Skeletal muscle tissue (tissue), 4 donors: Measurements from ENCODE around the gene GNAO1. TPM values are rescaled to one million over a fixed set of nuclear protein-coding genes. Genes with fewer than 3 reads are reported as not detected.

Experiments
- H3K27ac ChIP-seq: one replicate; pipeline ENCODE4 v1.7.0; 2013; ENCODE audit warnings: mild to moderate bottlenecking, low read depth, low read length, inconsistent platforms
- H3K27me3 ChIP-seq, 3 donors: one replicate each; pipeline ENCODE4 v1.7.0; 2013; ENCODE audit warnings: low read length in 3 of 3; ENCODE audit not compliant: control insufficient read depth in 3 of 3, insufficient read depth in 3 of 3
- H3K36me3 ChIP-seq, 3 donors: one replicate each; pipeline ENCODE4 v1.7.0; 2013; ENCODE audit warnings: low read length in 3 of 3; ENCODE audit not compliant: control insufficient read depth in 3 of 3, insufficient read depth in 3 of 3
- H3K4me1 ChIP-seq, 3 donors: one replicate each; pipeline ENCODE4 v1.7.0; 2013; ENCODE audit warnings: low read length in 3 of 3, mild to moderate bottlenecking in 3 of 3; ENCODE audit not compliant: control insufficient read depth in 3 of 3, insufficient read depth in 3 of 3
- H3K4me3 ChIP-seq, 3 donors: one replicate each; pipeline ENCODE4 v1.7.0; 2013; ENCODE audit warnings: low read length in 3 of 3
- H3K9ac ChIP-seq, 3 donors: one replicate each; pipeline ENCODE4 v1.7.0; 2013; ENCODE audit warnings: low read length in 3 of 3, mild to moderate bottlenecking in 3 of 3, moderate library complexity in 2 of 3, low read depth in 1 of 3
- H3K9me3 ChIP-seq, 3 donors: one replicate each; pipeline ENCODE4 v1.7.0; 2013; ENCODE audit warnings: low read length in 3 of 3; ENCODE audit not compliant: control insufficient read depth in 3 of 3
- total RNA-seq: library from RNA; depleted of rRNA; stranded (reverse); fragments of >200 nt; gene quantifications from one replicate; pipeline ENCODE4 v1.2.3, GENCODE V29; 2014
- donor health status: Osteomylitis.

GNAO1 gene
- total RNA-seq, 1 donor from 2014 or later: under 0.01 TPM

GRCh38 chr16:56312556-56312955 lies 121.3 kb downstream of the GNAO1 start:
- Histone ChIP-seq H3K4me1 (no peaks in the 10 kb centered on the region), H3K36me3 (no peaks in the 10 kb centered on the region), H3K9ac (no peak overlapping the region), H3K9me3 (no peaks in the 10 kb centered on the region), H3K27ac (no peak overlapping the region), H3K27me3 (peaks cover 0 to 4% (median 0%) of the 10 kb centered on the region in 3 donors), H3K4me3 (no peak overlapping the region)

- Histone ChIP-seq H3K4me3 (no peak overlapping the region), H3K9me3 (no peaks in the 10 kb centered on the region), H3K9ac (no peak overlapping the region), H3K27ac (no peak overlapping the region), H3K27me3 (no peaks in the 10 kb centered on the region), H3K36me3 (no peaks in the 10 kb centered on the region), H3K4me1 (peaks cover 3 to 4% (median 3%) of the 10 kb centered on the region in 3 donors)
Measured at GRCh38 chr16:56314244-56314850, 123.1 kb downstream of the GNAO1 start.

- H3K9me3 ChIP-seq: no peaks in the 10 kb centered on the region
Measured at GRCh38 chr16:56315955-56316354, 124.7 kb downstream of the GNAO1 start.

DNA sequence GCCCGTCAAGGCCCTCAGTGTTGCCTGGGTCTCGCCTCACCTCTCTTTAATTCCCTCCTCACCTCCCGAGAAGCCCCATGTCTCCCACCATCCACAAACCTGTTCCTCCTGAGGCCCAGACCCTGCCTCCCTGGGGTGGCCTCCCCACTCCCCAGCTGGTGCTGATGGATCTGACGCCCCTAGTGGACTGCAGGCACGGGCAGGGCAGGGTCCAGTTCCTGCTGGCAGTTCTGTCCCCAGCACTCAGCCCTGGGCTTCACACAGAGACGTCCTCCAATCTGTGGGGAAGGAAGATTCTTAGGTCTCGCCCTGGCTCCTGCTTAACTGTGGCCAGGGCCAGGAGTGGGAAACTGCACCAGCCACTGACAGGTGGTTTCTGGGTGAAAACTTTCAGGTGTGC lies 125.3 kb downstream of the GNAO1 start:
- Histone ChIP-seq H3K27me3 (no peaks in the 10 kb centered on the region), H3K4me3 (no peak overlapping the region), H3K9me3 (no peaks in the 10 kb centered on the region), H3K27ac (no peak overlapping the region), H3K4me1 (peaks cover 3 to 4% (median 3%) of the 10 kb centered on the region in 3 donors), H3K9ac (no peak overlapping the region), H3K36me3 (no peaks in the 10 kb centered on the region)

More at GRCh38 chr16:56315955-56316354, 124.7 kb downstream of the GNAO1 start:
- Histone ChIP-seq H3K27me3 (no peaks in the 10 kb centered on the region), H3K9ac (no peak overlapping the region), H3K27ac (no peak overlapping the region), H3K4me1 (peaks cover 3 to 4% (median 3%) of the 10 kb centered on the region in 3 donors), H3K36me3 (no peaks in the 10 kb centered on the region), H3K4me3 (no peak overlapping the region)

DNA sequence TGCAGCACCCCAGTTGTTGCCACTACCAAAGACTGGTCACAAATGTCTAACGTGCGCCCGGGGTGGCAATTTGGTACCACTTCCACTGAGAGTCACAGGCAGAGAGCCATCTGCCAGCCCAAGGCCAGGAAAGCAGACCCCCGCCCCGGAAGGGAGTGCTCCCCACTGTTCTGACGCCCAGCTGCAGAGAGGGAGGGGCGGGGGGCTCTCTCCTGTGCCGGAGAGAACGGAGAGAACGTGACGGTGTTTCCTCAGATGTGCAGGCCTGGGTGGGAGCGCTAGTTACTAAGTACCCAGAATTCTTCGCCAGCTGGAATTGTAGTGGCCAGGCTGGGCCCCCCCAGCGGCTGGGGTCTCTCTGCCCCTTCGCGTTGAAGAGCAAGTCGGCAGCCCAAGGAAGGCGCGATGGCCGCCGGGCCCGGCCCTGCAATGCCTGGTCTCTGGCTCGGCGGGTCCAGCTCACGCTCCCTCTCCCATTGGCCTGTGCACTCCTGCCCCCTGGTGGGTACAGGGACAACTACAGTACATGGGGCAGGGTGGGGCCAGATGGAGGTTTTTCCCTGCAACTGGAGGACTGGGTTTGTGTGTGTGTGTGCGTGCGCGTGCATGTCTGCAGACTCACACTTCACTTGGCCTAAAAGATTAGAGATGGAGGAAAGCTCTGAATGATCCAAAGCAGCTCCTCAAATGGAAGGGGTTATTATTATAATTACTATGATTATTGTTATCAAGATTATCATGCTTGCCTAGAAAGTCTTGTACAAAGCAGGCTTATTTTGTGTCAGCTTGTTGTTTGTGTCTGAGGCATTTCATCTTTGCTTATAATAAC lies 126.9 kb downstream of the GNAO1 start:
- no peaks in the 10 kb centered on the region for H3K36me3 ChIP-seq
- H3K4me3 ChIP-seq: peak overlapping the region in 1 of 3 donors; percentile 56
- no peaks in the 10 kb centered on the region for H3K27me3 ChIP-seq
- no peak overlapping the region for H3K27ac ChIP-seq
- peak overlapping the region in 1 of 3 donors; percentile 71 for H3K9ac ChIP-seq
- H3K4me1 ChIP-seq: peaks cover 3 to 4% (median 3%) of the 10 kb centered on the region in 3 donors
- H3K9me3 ChIP-seq: no peaks in the 10 kb centered on the region

- Histone ChIP-seq H3K9ac (no peak overlapping the region), H3K9me3 (no peaks in the 10 kb centered on the region), H3K27ac (no peak overlapping the region), H3K4me1 (peaks cover 3 to 4% (median 3%) of the 10 kb centered on the region in 3 donors), H3K27me3 (no peaks in the 10 kb centered on the region), H3K4me3 (no peak overlapping the region), H3K36me3 (no peaks in the 10 kb centered on the region)
Measured at GRCh38 chr16:56318827-56319140, 127.5 kb downstream of the GNAO1 start.

DNA sequence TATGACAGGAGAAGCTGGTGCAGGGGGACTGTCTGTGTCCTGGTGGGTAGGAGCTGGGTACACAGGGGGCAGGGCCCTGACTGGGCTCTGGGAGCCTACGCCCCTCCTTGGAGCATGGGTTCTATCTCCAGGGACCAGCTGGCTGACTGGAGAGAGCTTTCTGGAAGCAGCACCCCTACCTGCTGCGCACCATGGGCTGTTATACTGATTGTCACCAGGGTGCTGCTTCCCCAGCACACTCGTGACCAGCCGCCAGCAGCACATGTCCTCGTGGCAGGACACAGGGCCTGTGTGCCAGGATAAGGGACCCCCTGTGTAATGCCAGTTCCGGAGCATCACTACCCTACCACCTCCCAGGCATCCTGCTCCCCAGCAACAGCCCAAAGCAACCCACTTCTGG lies 128.1 kb downstream of the GNAO1 start:
- Histone ChIP-seq H3K27ac (no peak overlapping the region), H3K4me3 (no peak overlapping the region), H3K27me3 (no peaks in the 10 kb centered on the region), H3K9me3 (no peaks in the 10 kb centered on the region), H3K9ac (no peak overlapping the region), H3K4me1 (peaks cover 3 to 4% (median 3%) of the 10 kb centered on the region in 3 donors), H3K36me3 (no peaks in the 10 kb centered on the region)

- Histone ChIP-seq H3K9me3 (no peaks in the 10 kb centered on the region), H3K36me3 (no peaks in the 10 kb centered on the region), H3K4me3 (no peak overlapping the region), H3K4me1 (peaks cover 3 to 4% (median 3%) of the 10 kb centered on the region in 3 donors), H3K27me3 (no peaks in the 10 kb centered on the region), H3K27ac (no peak overlapping the region), H3K9ac (no peak overlapping the region)
Measured at GRCh38 chr16:56320056-56320455, 128.8 kb downstream of the GNAO1 start.

- H3K4me1 ChIP-seq: peaks cover 3 to 4% (median 3%) of the 10 kb centered on the region in 3 donors
- H3K4me3 ChIP-seq: no peak overlapping the region
- H3K9me3 ChIP-seq: no peaks in the 10 kb centered on the region
- no peaks in the 10 kb centered on the region for H3K27me3 ChIP-seq
- H3K27ac ChIP-seq: no peak overlapping the region
- H3K36me3 ChIP-seq: no peaks in the 10 kb centered on the region
- no peak overlapping the region for H3K9ac ChIP-seq
Measured at GRCh38 chr16:56320811-56321558, 129.7 kb downstream of the GNAO1 start.

- Histone ChIP-seq H3K4me1 (peaks cover 3 to 4% (median 3%) of the 10 kb centered on the region in 3 donors), H3K4me3 (no peak overlapping the region), H3K36me3 (no peaks in the 10 kb centered on the region), H3K27ac (no peak overlapping the region), H3K9ac (no peak overlapping the region), H3K9me3 (no peaks in the 10 kb centered on the region), H3K27me3 (no peaks in the 10 kb centered on the region)
Measured at GRCh38 chr16:56321571-56321970, 130.3 kb downstream of the GNAO1 start.
